GM13976 (cell line): ENCODE data around the gene GPR75.
"Not testable (repeated sequence)": the region's sequence is repeated elsewhere in the genome, so short reads cannot be mapped to it uniquely, and the experiment has no call there.

Source experiments
- DNase-seq: peaks from one replicate; pipeline ENCODE4 v3.0.0; 2012; ENCODE audit warnings: low spot score
- in situ Hi-C: fragments of 300-500 bp; cut with MboI; formaldehyde crosslinking; loops from one replicate; pipeline ENCODE4 v1.12.0; 2022; ENCODE audit warnings: low sequenced_read_pairs, mixed read lengths, inconsistent platforms; ENCODE audit not compliant: unreplicated experiment
- TF ChIP-seq, protein P1 (sequence below): IDR thresholded peaks from 2 replicates; pipeline ENCODE4 v1.5.1; 2012; ENCODE audit warnings: borderline replicate concordance, mild to moderate bottlenecking; ENCODE audit not compliant: insufficient read depth; ENCODE audit errors: extremely low read depth, missing control alignments, control extremely low read depth

Gene GPR75

DNA sequence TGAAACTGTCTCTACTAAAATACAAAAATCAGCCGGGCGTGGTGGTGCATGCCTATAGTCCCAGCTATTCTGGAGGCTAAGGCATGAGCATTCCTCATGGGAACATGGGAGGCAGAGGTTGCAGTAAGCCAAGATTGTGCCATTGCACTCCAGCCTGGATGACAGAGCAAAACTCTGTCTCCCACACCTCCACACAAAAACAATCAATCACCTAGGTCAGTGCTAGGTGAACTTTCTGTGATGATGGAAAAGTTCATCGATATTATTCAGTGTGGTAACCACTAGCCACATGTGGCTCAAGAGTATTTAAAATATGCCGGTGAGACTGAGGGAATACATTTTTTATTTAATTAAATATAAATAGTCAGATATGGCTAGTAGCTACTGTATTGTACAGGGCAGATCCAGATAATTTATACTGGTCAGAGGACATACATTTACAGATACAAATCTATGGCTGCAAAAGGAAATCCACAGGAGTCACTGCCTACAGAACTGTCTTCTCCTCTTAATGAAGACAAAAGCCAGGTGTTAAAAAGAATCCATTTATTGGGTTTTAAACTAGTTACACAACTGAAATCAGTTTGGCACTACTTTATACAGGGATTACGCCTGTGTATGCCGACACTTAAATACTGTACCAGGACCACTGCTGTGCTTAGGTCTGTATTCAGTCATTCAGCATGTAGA is 3.9 kb upstream of the GPR75 start:
- DNase-seq = no peak
- TF ChIP-seq, protein P1, sequence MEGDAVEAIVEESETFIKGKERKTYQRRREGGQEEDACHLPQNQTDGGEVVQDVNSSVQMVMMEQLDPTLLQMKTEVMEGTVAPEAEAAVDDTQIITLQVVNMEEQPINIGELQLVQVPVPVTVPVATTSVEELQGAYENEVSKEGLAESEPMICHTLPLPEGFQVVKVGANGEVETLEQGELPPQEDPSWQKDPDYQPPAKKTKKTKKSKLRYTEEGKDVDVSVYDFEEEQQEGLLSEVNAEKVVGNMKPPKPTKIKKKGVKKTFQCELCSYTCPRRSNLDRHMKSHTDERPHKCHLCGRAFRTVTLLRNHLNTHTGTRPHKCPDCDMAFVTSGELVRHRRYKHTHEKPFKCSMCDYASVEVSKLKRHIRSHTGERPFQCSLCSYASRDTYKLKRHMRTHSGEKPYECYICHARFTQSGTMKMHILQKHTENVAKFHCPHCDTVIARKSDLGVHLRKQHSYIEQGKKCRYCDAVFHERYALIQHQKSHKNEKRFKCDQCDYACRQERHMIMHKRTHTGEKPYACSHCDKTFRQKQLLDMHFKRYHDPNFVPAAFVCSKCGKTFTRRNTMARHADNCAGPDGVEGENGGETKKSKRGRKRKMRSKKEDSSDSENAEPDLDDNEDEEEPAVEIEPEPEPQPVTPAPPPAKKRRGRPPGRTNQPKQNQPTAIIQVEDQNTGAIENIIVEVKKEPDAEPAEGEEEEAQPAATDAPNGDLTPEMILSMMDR = no peak
- in situ Hi-C loops = no loop called here

DNA sequence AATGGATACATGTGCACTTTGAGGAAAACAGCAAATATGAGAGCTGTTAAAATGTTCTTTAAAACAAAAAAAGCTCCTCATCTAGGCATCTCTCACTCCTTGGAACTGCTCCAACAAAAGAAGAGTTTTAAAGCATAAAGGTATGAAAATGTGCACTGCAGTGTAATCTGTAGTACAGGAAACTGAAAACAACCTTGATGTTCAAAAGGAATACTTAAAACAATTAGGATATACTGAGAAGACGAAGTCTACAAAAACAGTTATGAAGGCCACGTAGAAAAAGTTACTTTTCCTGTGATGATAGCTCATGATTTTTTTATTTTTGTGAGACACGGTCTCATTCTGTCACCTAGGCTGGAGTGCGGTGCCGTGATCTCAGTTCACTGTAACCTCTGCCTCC is 2.1 kb upstream of the GPR75 start:
- TF ChIP-seq, protein P1 = no peak
- in situ Hi-C loops = no loop called here
- no peak for DNase-seq

DNA sequence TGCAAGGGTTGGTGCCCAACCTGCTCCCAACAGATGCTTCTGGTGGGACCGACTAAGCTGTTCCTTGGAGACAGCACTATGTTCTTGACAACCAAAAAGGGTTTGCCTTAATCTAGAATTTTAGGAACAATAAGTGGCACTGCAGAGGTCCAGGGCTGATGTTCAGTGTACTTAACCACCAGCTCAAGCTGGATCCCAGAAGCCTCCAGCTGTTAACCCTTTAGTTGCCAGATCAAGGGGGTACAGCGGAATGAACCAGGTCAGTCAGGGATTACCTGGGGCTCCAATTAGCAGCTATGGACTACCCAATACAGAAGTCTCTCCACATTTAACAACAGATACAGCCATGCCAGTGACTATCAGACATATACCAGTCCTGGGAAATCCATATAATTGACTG is 3.5 kb downstream of the GPR75 start:
- TF ChIP-seq, protein P1 = no peak
- no peak for DNase-seq
- in situ Hi-C loops = no loop called here

DNA sequence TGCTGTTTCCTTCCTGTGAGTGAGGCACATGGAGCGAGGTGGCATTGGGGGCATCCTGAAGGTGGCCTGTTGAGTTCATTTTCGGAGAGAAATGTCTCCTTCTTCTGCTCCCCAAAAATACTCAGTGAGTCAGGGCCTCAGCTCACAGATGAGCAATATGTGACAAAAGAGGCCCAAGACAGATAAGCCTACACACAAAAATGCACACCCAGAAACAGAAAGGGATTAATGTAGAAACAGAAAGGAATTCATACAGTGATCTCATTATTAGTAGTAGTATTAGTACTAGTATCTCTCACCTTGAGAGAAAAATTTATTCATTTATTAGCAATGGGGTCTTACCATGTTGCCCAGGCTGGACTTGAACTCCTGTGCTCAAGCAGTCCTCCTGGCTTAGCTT is 5.1 kb downstream of the GPR75 start:
- in situ Hi-C loops = no loop called here
- TF ChIP-seq, protein P1 = no peak
- no peak for DNase-seq

DNA sequence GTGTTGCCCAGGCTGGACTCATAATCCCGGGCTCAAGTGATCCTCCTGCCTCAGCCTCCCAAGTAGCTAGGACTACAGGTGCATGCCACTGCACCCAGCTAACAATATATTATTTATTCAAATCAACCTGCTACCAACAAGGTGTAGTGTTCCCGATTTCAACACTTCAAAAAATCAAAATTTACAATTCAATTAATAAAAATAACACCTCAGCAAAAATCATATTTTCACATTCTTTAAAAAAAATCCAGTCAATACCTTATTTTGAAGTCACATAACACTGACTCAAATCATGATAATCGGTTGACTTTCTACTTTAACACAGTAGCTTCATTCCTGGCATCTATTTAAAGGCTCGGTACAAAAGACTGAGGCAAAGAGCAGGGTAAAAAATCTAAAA is 7.2 kb downstream of the GPR75 start:
- TF ChIP-seq, protein P1 = no peak
- in situ Hi-C loops = no loop called here
- DNase-seq = no peak

DNA sequence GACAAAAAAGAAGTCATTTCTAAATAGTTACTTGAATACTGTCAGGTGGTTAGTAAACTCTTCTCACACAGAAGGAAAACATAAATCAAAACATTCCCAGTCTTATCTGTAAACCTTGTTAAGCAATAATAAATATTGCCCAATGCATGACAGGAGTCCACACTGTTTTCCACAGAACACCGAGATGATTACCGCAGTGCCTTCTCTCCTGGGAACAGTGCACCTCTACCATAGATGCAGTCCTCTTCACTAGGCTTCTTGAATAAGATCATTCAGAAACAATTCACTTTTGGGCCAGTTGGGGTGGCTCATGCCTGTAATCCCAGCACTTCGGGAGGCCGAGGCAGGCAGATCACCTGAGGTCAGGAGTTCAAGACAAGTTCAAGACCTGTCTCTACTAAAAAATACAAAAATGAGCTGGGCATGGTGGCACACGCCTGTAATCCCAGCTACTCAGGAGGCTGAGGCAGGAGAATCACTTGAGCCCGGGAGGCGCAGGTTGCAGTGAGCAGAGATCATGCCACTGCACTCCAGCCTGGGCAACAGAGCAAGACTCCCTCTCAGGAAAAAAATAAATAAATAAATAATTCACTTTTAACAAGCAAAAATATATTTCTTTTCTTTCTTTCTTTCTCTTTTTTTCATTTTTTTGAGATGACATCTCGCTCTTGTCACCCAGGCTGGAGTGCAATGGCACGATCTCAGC is 8.6 kb downstream of the GPR75 start:
- DNase-seq, in situ Hi-C loops: not testable (repeated sequence)

DNA sequence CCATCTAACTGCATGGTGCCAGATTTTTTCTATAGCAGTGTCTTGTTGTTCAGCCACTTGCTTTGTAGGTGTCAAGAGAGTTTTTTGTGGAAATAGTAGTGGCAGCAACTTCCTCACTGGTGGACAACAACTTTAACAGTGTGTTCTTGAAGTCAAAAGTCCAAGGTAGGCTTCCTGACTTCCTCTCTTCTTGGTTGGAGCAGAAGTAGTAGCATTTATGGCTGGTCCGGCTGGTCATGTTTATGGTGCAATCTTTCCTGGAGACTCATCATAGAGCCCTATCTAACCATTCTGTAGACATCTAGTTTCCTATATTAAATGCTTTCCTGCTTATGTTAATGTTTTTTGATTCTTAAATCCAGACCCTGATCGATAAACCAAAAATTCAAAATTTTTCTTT is 11.7 kb downstream of the GPR75 start:
- TF ChIP-seq, protein P1 = no peak
- in situ Hi-C loops = no loop called here
- DNase-seq = no peak
